Caco-2 (cell line): ENCODE measurements around the gene NUBPL. TPM values are rescaled to one million over a fixed set of nuclear protein-coding genes. Genes with fewer than 3 reads are reported as not detected.

Experiments used
- BruUV-seq: library from RNA; stranded (reverse); fragments of 400-500 nt; replicated peaks from 2 replicates; lab custom pipeline; 2021; lab: Mats Ljungman, UMichigan
- CTCF ChIA-PET: fragments of 300-600 bp; sonication (Branson Sonifier 250); formaldehyde crosslinking; loops from one replicate; lab custom pipeline; 2022; ENCODE audit warnings: antibody characterized with exemption; lab: Charles Lee
- POLR2A ChIA-PET: fragments of 300-600 bp; sonication (Branson Sonifier 250); formaldehyde crosslinking; loops from one replicate; lab custom pipeline; 2022; ENCODE audit warnings: antibody characterized with exemption; lab: Charles Lee
- DNase-seq, 2 experiments: peaks; one replicate each; pipeline versions ENCODE4 v3.0.0 to v3.0.0-alpha.2; 2020 to 2022
- H3K27me3 ChIP-seq: replicated peaks from 2 replicates; pipeline ENCODE4 v1.6.0; 2011; ENCODE audit warnings: low read length; ENCODE audit not compliant: control insufficient read depth, insufficient read depth
- H3K36me3 ChIP-seq: 2 replicates; pipeline ENCODE4 v1.5.1; 2011; ENCODE audit warnings: low read length; ENCODE audit not compliant: control insufficient read depth, insufficient read depth
- H3K4me1 ChIP-seq: fragments of 250-450 bp; sonication (Bioruptor Pico); 2 replicates; pipeline ENCODE4 v1.5.1; 2020; ENCODE audit warnings: mild to moderate bottlenecking
- H3K4me3 ChIP-seq: 2 replicates; pipeline ENCODE4 v1.5.1; 2011; ENCODE audit warnings: low read depth, mild to moderate bottlenecking, control low read depth, low read length
- H3K9me3 ChIP-seq: fragments of 250-450 bp; sonication (Bioruptor Pico); 2 replicates; pipeline ENCODE4 v1.5.1; 2020; ENCODE audit warnings: mild to moderate bottlenecking, moderate library complexity
- H3K27ac Mint-ChIP-seq: one replicate; pipeline ENCODE4 v1.8.0; 2022; ENCODE audit warnings: mixed read lengths; ENCODE audit not compliant: unreplicated experiment
- H3K27me3 Mint-ChIP-seq: one replicate; pipeline ENCODE4 v1.8.0; 2022; ENCODE audit warnings: mixed read lengths; ENCODE audit not compliant: insufficient read depth, unreplicated experiment
- H3K36me3 Mint-ChIP-seq: one replicate; pipeline ENCODE4 v1.8.0; 2022; ENCODE audit warnings: mild to moderate bottlenecking, mixed read lengths; ENCODE audit not compliant: insufficient read depth, unreplicated experiment
- H3K4me1 Mint-ChIP-seq: one replicate; pipeline ENCODE4 v1.8.0; 2022; ENCODE audit warnings: low read depth, mixed read lengths; ENCODE audit not compliant: unreplicated experiment
- H3K4me3 Mint-ChIP-seq: one replicate; pipeline ENCODE4 v1.8.0; 2022; ENCODE audit warnings: mild to moderate bottlenecking, moderate library complexity, mixed read lengths; ENCODE audit not compliant: unreplicated experiment
- H3K9me3 Mint-ChIP-seq: one replicate; pipeline ENCODE4 v1.8.0; 2022; ENCODE audit warnings: mixed read lengths; ENCODE audit not compliant: unreplicated experiment
- intact Hi-C: fragments of 100-400 bp; cut with micrococcal nuclease; formaldehyde crosslinking; loops from one replicate; pipeline ENCODE4 v1.10.0; 2022; ENCODE audit not compliant: unreplicated experiment
- total RNA-seq: library from RNA; stranded (reverse); gene quantifications from 2 replicates; pipeline ENCODE4 v1.2.3, GENCODE V29; 2022
- TF ChIP-seq, protein P1 (sequence below), 2 experiments: fragments of 200-600 bp in 1 of 2; IDR thresholded peaks; 1 replicate in 1 of 2; 2 replicates in 1 of 2; pipeline versions ENCODE4 v1.5.1 to v1.8.0; 2011 to 2022; ENCODE audit warnings: antibody characterized with exemption in 1 of 2, control low read depth in 1 of 2, inconsistent platforms in 1 of 2, low read depth in 1 of 2, low read length in 1 of 2, mild to moderate bottlenecking in 1 of 2, moderate library complexity in 1 of 2; ENCODE audit not compliant: insufficient read depth in 1 of 2, severe bottlenecking in 1 of 2, unreplicated experiment in 1 of 2

The NUBPL gene
- total RNA-seq, 1 experiment from 2014 or later, result 13.9 TPM

DNA sequence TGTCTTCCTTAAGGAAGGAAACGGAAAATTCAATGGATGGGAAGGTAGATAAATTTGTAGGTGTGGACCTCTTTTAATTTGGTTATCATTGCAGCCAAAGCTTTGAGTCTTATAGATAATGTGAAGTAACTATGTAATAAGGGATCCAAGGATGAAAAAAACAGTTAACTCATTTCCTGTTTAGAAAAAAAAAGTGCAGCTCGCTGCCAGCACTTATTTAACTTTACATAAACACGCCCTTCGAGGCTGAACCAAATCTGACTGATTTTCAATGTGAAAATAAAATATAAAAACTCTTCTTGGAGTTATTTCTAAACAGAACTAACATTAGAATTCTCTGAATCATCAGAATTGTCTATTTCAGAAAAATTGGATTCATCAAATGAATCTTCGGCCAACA is 7.0 kb downstream of the NUBPL start:
- no TSS peak for BruUV-seq
- no peak overlapping the region for H3K4me3 ChIP-seq
- H3K9me3 ChIP-seq, result no peaks in the 10 kb centered on the region
- no peaks in the 10 kb centered on the region for H3K4me1 Mint-ChIP-seq
- H3K9me3 Mint-ChIP-seq, result no peaks in the 10 kb centered on the region
- intact Hi-C loops, result no loop called here
- no peaks in the 10 kb centered on the region for H3K36me3 ChIP-seq
- H3K4me3 Mint-ChIP-seq, result no peak overlapping the region
- ChIA-PET CTCF (no interaction called here), POLR2A (no interaction called here)
- H3K4me1 ChIP-seq, result no peaks in the 10 kb centered on the region
- no peaks in the 10 kb centered on the region for H3K27me3 ChIP-seq
- TF ChIP-seq, protein P1, sequence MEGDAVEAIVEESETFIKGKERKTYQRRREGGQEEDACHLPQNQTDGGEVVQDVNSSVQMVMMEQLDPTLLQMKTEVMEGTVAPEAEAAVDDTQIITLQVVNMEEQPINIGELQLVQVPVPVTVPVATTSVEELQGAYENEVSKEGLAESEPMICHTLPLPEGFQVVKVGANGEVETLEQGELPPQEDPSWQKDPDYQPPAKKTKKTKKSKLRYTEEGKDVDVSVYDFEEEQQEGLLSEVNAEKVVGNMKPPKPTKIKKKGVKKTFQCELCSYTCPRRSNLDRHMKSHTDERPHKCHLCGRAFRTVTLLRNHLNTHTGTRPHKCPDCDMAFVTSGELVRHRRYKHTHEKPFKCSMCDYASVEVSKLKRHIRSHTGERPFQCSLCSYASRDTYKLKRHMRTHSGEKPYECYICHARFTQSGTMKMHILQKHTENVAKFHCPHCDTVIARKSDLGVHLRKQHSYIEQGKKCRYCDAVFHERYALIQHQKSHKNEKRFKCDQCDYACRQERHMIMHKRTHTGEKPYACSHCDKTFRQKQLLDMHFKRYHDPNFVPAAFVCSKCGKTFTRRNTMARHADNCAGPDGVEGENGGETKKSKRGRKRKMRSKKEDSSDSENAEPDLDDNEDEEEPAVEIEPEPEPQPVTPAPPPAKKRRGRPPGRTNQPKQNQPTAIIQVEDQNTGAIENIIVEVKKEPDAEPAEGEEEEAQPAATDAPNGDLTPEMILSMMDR (IDR thresholded peaks at IDR 0.05; ENCODE audit: insufficient read depth in 1 of 2, low read depth in 1 of 2, low read length in 1 of 2, severe bottlenecking in 1 of 2, unreplicated experiment in 1 of 2), result no peak
- H3K27me3 Mint-ChIP-seq, result no peaks in the 10 kb centered on the region
- no peak for DNase-seq
- peaks cover 6% of the 10 kb centered on the region for H3K36me3 Mint-ChIP-seq
- H3K27ac Mint-ChIP-seq, result no peak overlapping the region

DNA sequence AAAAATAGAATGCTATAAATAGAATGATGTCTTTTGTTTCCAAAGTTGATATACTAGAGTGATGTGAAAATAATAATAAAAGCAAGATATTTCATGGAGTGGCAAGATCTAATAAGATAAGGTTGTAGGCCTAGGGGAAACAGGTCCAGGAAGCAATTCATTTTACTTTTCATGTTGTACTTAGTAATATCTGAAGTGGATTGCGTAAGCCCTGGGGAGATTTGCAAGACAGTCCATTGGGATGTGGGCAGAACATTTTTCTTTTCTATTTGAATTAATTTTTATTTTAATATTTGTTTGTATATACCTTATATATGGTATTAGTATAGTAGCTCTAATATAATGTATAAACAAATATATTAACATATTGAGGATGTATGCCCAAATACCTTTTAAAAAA is 7.5 kb downstream of the NUBPL start:
- BruUV-seq, result no TSS peak
- intact Hi-C loops, result no loop called here
- CTCF ChIA-PET, result no interaction called here

DNA sequence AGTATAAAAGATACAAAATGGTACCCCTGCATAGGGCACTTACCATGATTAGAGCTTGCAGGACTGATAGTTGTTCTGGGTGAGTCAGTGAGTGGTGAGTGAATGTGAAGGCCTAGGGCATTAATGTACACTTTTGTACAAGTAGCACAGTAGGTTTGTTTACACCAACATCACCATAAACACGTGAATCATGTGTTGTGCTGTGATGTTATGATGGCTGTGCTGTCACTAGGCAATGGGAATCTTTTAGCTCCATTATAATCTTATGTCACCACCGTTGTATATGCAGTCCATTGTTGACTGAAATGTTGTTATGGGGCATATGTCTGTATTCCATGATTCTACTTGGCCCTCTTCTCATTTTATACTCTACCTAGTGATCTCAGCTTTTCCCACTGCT is 11.8 kb downstream of the NUBPL start:
- Mint-ChIP-seq H3K36me3 (no peaks in the 10 kb centered on the region), H3K9me3 (no peaks in the 10 kb centered on the region), H3K27ac (no peak overlapping the region), H3K4me3 (no peak overlapping the region), H3K27me3 (no peaks in the 10 kb centered on the region), H3K4me1 (no peaks in the 10 kb centered on the region)
- POLR2A ChIA-PET, result no interaction called here
- Histone ChIP-seq H3K4me3 (no peak overlapping the region), H3K27me3 (no peaks in the 10 kb centered on the region), H3K9me3 (no peaks in the 10 kb centered on the region), H3K4me1 (no peaks in the 10 kb centered on the region), H3K36me3 (no peaks in the 10 kb centered on the region)
- intact Hi-C loops, result no loop called here
- CTCF ChIA-PET, result no interaction called here
- no peak for DNase-seq
- no TSS peak for BruUV-seq
- TF ChIP-seq, protein P1 (IDR thresholded peaks at IDR 0.05; ENCODE audit: insufficient read depth in 1 of 2, low read depth in 1 of 2, low read length in 1 of 2, severe bottlenecking in 1 of 2, unreplicated experiment in 1 of 2), result no peak

More for the DNA sequence above, 7.5 kb downstream of the NUBPL start:
- no peaks in the 10 kb centered on the region for H3K27me3 ChIP-seq
- Mint-ChIP-seq H3K27ac (no peak overlapping the region), H3K4me3 (no peak overlapping the region), H3K27me3 (no peaks in the 10 kb centered on the region), H3K36me3 (peaks cover 6% of the 10 kb centered on the region), H3K4me1 (no peaks in the 10 kb centered on the region), H3K9me3 (no peaks in the 10 kb centered on the region)
- H3K36me3 ChIP-seq, result no peaks in the 10 kb centered on the region
- POLR2A ChIA-PET, result no interaction called here
- H3K4me3 ChIP-seq, result no peak overlapping the region
- DNase-seq, result no peak
- TF ChIP-seq, protein P1 (IDR thresholded peaks at IDR 0.05; ENCODE audit: insufficient read depth in 1 of 2, low read depth in 1 of 2, low read length in 1 of 2, severe bottlenecking in 1 of 2, unreplicated experiment in 1 of 2), result no peak
- H3K9me3 ChIP-seq, result no peaks in the 10 kb centered on the region
- H3K4me1 ChIP-seq, result no peaks in the 10 kb centered on the region
